HG03025 (cell line): ENCODE results near the gene ST3GAL2.
A peak's percentile ranks its signal among the peaks of the same experiment; 100 is the strongest.

Experiments
- ATAC-seq: cut with Tn5 transposase; IDR thresholded peaks from one replicate; pipeline ENCODE4 v1.9.1; 2021; ENCODE audit warnings: mild to moderate bottlenecking, moderate library complexity; ENCODE audit not compliant: unreplicated experiment, low FRiP score

The ST3GAL2 gene

DNA sequence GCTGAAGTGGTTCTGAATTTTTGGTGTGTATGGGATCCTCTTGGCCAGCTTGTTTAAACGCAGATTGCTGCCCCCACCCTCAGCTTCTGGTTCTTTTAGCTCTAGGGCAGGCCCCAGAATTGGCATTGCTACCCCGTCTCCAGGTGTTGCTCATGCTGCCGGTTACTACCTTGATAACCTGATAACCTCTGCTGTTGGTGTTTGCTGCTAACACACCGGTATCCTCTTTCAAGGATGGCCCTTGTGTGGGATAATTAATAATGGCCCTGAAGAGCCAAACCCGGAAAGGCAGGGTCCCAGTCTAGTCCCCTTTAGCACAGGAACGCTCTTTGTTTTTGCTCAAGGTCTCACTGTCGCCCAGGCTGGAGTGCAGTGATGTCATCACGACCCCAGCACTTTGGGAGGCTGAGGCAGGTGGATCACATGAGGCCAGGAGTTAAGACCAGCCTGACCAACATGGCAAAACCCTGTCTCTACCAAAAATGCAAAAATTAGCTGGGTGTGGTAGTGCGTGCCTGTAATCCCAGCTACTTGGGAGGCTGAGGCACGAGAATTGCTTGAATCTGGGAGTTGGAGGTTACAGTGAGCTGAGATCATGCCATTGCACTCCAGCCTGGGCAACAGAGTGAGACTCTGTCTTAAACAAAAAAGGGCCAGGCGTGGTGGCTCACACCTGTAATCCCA, 1.3 kb upstream of the ST3GAL2 start:
- no peak for ATAC-seq

DNA sequence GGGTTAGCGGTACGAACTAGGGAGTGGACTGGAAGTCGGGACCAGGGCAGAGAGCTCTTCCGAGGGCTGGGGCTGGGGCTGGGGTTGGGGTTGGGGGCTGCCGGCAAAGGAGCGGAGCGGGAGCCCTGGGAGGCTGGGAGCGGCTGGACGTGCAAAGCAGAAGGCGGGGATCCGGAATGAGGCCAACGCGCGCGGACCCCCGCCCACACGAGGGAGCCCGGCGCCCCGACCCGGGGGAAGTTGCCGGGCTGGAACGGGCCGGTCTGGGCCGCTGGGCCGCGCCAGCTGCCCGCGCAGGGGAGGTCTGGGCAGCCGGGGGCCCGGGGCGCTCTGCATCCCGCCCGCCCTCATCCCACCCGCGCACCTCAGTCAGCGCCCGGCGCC, 323 bp downstream of the ST3GAL2 start:
- ATAC-seq = no peak

DNA sequence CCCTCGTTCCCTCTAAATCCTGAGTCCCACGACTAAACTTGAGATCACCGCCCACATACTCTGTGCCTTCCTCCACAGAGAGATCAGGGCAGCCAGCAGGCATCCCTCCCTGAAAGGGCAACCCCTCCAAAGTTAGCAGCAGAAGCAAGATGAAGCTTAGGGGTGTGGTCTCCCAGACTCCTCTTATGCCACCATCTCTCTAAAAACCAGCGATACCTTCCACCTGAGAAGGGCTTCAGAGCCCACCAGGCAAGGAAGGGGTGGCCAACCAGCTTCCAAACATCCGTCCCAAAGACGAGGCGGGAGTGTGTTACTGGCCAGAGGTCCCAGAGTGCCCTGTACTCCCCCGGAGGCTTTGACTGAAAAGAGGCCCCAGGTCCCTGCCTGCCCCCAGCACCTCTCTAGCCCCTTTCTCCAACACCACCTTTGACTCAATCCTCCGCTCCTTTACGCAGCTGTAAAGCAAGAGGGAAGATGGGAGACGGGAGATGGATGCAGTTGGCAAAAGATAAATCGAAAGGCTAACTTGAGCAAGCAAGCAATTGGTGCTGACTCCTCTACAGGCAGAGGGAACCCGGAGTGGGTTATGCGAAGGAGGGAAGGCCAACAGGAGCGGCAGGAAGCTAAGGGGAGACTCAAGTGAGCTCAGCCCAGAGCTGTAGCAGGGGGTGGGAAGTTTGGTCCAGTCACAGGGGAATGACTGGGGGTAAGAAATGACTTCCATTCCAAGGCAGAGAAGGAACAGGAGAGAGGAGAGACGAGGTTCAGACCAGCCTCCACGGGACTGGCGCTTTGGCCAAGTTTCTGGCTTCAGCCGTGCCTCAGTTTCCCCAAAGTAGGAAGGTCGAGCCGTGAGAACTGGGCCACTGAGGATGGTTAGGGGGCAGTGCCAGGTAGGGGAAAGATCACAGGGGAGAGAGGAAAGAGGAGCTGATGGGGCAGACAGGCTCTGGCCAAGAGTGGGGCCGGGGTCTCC, 1.0 kb downstream of the ST3GAL2 start:
- no peak for ATAC-seq

DNA sequence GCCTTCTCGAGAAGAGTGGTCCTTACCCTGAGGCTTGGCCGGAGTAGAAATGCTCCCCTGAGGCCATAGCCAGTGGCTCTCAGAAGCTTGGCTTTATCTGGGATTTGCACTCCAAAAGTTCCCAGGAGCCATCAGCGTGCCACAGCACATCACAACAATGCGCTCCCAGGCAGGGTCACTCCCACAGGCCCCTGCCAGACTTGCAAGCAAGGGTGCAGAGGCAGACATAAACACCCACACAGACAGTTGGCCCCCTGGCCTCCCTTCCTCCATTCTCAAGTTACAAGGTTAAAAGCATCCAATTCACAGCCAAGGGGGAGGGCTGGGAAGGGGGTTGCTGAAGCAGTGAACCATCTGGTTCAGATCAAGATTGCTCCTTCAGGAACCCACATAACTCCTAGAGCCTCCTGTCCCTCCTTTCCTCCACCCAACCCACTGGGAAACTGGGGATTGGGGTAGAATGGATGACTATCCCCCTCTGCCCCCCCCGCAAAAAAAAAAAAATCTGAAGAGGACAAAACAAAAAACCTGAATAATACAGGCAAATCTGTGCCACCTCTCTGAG, 1.8 kb downstream of the ST3GAL2 start:
- no peak for ATAC-seq

- no peak for ATAC-seq
These were observed 4.2 kb downstream of the ST3GAL2 start for GRCh38 chr16:70434484-70435260.

GRCh38 chr16:70433458-70434103, 5.3 kb downstream of the ST3GAL2 start:
- no peak for ATAC-seq

DNA sequence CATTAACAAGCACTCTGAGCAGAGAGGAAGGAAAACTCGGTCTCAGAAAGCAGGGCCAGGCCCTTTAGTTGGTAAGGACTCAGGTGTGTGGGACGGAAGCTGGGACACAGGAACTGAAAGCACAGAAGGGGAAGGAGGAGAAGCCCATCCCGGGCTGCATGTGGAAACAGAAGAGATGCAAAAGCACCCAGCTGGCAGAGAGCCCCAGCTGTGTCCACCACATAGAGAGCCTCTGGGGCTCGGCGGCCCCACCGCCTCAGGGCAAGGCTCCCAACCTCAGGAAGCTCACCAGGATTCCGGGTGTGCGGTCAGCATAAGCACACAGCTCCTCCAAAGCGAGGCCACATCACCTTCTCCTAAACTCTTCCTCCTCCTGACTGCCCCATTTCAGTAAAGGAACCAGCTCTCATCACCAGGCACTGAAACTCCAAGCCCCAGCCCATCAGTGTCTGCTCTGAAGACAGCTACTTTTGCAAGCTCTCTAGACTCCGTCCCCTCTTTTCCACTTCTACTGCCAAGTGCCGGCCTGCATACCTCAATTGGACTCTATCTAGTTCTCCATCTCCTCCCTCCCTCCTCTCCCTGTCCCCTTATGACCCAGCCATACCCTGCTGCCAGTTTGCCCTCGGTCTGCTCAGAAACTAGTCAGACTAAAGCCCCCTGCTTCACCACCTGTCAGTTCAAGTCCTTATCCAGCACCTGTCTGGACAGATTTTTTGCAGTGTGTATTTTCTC, 6.0 kb downstream of the ST3GAL2 start:
- ATAC-seq = no peak

DNA sequence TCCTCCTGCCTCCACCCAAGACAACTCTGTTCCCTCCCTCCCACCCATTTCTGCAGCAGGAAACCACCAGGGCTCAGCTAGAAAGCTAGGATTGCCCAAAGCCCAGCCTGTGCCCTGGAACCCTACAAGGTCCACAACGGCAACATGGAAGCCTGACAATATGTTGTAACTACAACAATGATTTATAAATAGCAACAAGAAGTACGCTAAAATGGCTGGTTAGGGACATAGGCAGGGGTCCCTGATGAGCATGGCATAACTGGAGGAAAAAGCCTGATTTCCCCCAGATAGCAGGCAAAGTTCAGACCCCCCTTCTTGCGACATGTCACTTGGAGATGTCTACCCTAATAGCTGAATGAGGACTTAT, 6.6 kb downstream of the ST3GAL2 start:
- ATAC-seq = no peak

DNA sequence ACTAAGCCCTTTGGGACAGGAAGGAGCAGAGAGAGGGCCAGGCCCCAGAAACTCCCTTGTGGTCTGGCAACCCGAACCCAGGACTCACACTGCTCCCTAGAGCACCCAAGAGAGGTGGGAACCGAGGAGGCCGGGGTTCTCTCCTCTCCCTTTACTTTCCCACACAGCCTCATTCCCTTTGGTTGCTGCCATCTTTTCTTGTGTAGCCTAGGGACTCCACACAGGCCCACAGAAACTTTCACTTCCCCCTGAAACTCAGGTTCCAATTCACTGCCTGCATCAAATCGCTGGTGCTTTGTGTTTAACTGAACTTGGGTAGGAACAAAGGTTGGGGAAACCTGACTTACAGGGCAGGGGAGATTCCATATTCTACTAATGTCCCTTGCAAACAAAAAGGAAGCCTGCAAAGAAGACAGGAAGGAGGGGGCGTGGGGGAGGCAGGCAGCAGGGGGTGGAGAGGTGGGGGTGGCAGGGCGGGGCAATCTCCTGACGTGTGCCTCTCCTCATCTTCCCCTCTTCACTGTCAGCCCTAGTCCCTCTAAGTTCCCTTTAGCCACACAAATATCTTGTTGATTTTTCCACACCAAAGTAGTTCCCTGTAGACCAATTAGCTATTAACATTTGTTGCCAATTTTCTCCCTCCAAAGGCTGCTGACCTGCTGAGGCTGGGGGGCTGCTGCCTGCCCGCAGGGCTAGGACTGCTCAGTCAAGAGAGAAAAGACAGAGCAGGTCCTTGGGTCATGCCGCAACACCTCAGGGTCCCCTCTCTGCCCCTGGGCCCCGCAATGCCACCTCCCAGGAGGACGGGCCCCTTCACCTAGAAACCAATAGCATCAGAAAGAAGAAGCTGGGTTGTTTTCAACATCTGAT, 8.0 kb downstream of the ST3GAL2 start:
- peak; percentile 34 for ATAC-seq

DNA sequence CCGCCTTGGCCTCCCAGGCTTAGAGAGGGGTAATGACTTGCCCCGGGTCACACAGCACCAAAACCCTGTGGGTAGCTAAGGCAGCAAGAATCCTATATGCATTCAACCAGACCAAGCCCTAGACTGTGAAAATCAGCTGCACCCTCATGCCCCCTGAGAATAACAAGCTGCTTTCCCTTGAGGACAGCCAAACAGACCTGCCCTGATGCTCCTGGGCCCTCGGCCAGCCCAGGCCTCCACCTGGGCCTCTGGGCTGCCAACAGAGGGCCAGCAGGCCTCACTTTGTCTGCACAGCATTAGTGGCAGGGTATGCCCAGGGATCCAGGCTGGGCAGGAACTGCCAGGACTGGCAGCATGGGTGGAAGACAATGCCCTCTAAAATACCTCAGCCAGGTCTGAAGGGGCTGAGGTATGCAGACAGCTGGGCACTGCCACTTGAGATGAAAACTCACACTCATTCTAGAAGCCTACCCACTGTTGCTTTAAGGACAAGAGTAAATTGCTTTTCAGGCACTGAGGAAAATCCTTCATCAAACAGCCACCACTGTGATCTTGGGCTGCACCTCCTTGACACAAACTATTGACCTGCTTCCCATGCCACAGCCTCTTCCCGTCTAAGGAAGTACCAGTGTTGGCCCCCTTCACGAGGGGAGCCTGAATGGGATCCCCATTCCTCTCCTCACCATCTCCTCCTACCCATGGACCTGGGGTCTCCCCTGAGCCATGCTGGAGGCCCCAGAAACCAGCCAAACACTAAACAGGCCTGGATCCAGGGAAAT, 8.8 kb downstream of the ST3GAL2 start:
- ATAC-seq = no peak

- no peak for ATAC-seq
These were observed 10.5 kb downstream of the ST3GAL2 start for GRCh38 chr16:70428178-70428998.

- ATAC-seq = no peak
These were observed 11.1 kb downstream of the ST3GAL2 start for GRCh38 chr16:70427786-70428177.

GRCh38 chr16:70422543-70422942, 16.4 kb downstream of the ST3GAL2 start:
- ATAC-seq = no peak

DNA sequence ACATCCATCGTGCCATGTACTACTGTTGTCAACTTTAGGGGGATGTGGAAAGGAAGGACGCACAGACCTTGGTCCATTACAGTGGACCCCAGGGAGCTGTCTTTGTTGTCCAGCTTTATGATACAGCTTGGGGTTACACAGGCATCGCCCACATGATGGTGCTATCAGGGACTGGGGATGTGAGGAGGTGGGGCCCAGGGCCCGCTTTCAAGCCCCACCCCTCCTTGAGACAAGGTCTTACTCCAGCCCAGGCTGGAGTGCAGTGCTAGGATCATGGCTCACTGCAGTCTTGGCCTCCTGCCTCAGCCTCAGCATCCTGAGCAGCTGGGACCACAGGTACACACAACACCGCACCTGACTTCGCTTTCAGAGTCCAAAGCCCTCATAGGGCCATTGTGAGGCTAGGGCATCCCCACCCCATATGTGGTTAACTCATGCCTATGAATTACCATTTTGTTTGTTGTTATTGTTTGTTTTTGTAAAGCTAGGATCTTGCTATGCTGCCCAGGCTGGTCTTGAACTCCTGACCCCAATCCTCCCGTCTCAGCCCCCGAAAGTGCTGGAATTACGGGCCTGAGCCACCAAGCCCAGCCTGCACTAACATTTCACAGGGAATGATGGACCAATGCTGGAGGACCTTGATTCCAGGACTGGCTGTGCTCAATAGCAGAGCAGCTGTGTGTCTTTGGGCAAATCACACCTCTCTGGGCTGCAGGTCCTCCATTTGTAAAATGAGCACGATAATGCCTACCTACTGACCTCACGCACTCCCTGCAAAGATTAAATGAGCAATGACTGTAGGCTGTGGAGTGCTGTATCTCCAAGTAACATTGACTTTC, 17.2 kb downstream of the ST3GAL2 start:
- no peak for ATAC-seq

DNA sequence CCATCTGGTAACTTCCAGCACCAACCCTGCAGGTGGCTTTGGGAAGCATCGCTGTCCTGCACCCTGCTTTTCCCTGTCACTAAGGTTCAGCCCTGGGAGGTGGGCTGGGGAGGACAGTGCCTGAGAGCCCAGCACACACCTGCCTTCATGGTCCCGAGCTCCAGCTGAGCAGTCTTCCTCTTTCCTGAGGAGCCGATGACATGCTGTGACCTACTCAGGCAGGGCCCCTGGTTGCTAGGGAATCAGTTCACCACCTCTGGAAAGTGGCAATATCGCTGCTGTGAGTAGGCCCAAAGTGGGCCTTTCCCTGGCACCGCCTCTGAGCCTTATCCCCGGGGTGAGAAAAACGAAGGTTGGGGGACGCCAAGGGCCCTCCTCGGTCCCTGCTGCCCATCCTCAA, 17.9 kb downstream of the ST3GAL2 start:
- no peak for ATAC-seq
